GM12878 (cell line): ENCODE results near the gene DAO. TPM values are rescaled to one million over a fixed set of nuclear protein-coding genes. Genes with fewer than 3 reads are reported as not detected.

ENCODE experiments used
- ATAC-seq: fragments of 200-7000 bp; cut with Tn5 transposase; 3 replicates; pipeline ENCODE4 v1.9.1; 2020; ENCODE audit warnings: mild to moderate bottlenecking, moderate library complexity
- BruUV-seq: library from RNA; stranded (reverse); fragments of 400-500 nt; replicated peaks from 2 replicates; lab custom pipeline; 2021; lab: Mats Ljungman, UMichigan
- CTCF ChIA-PET: fragments of 300-600 bp; sonication (Branson Sonifier 250); formaldehyde crosslinking; extraction: SDS; loops from one replicate; lab custom pipeline; 2021; ENCODE audit warnings: inconsistent platforms; lab: Yijun Ruan, JAX
- POLR2A ChIA-PET: fragments of 350-600 bp; formaldehyde crosslinking; extraction: SDS; loops from one replicate; lab custom pipeline; 2021; ENCODE audit warnings: inconsistent platforms; lab: Charles Lee
- RAD21 ChIA-PET: fragments of 300-600 bp; sonication (Branson Sonifier 250); formaldehyde crosslinking; loops from one replicate; lab custom pipeline; 2023; ENCODE audit warnings: antibody characterized with exemption; ENCODE audit not compliant: unreplicated experiment; lab: Charles Lee
- SMC1A ChIA-PET: fragments of 300-600 bp; sonication (Branson Sonifier 250); formaldehyde crosslinking; loops from one replicate; lab custom pipeline; 2023; ENCODE audit not compliant: unreplicated experiment, uncharacterized antibody; lab: Charles Lee
- DNase-seq: peaks from one replicate; pipeline ENCODE4 v3.0.0-alpha.2; 2011; ENCODE audit warnings: low read depth, low spot score
- FAIRE-seq: peaks from 3 replicates; lab custom pipeline; 2011; peaks lifted over from hg19 to GRCh38; lab: Jason Lieb, UNC
- H2AFZ ChIP-seq: 2 replicates; pipeline ENCODE4 v1.6.0; 2011; ENCODE audit warnings: low read depth, low read length, control low read depth; ENCODE audit not compliant: control insufficient read depth
- H3K27ac ChIP-seq: 2 replicates; pipeline ENCODE4 v1.5.1; 2011; ENCODE audit warnings: control low read depth; ENCODE audit not compliant: control insufficient read depth, insufficient read depth
- H3K27me3 ChIP-seq, 2 experiments: replicated peaks in 1 of 2; 2 replicates each; pipeline versions ENCODE4 v1.6.0 to v1.6.1; 2011; ENCODE audit warnings: low read length in 1 of 2; ENCODE audit not compliant: control insufficient read depth in 2 of 2, insufficient read depth in 2 of 2
- H3K36me3 ChIP-seq, 2 experiments: 2 replicates each; pipeline ENCODE4 v1.5.1; 2011; ENCODE audit warnings: low read length in 1 of 2; ENCODE audit not compliant: control insufficient read depth in 2 of 2, insufficient read depth in 2 of 2
- H3K4me1 ChIP-seq: 2 replicates; pipeline ENCODE4 v1.6.1; 2011; ENCODE audit warnings: mild to moderate bottlenecking, low read length, moderate library complexity, mixed read lengths; ENCODE audit not compliant: control insufficient read depth, insufficient read depth
- H3K4me2 ChIP-seq: 2 replicates; pipeline ENCODE4 v1.6.0; 2011; ENCODE audit warnings: control low read depth; ENCODE audit not compliant: control insufficient read depth, insufficient read depth
- H3K4me3 ChIP-seq: fragments of 200-600 bp; sonication (generic); 2 replicates; pipeline ENCODE4 v1.5.1; 2016
- H3K79me2 ChIP-seq: 2 replicates; pipeline ENCODE4 v1.6.0; 2011; ENCODE audit warnings: low read length; ENCODE audit not compliant: control insufficient read depth, insufficient read depth
- H3K9ac ChIP-seq: 2 replicates; pipeline ENCODE4 v1.8.0; 2011; ENCODE audit warnings: low read length, control low read depth, mixed read lengths; ENCODE audit not compliant: control insufficient read depth, insufficient read depth
- H3K9me3 ChIP-seq: replicated peaks from 3 replicates; pipeline ENCODE4 v1.5.1; 2011; ENCODE audit warnings: mild to moderate bottlenecking, low read length; ENCODE audit not compliant: control insufficient read depth, insufficient read depth
- H4K20me1 ChIP-seq: 2 replicates; pipeline ENCODE4 v1.6.0; 2011; ENCODE audit not compliant: control insufficient read depth, insufficient read depth
- BCLAF1 ChIP-seq: fragments of 450-650 bp; IDR thresholded peaks from 2 replicates; pipeline ENCODE4 v1.6.1; 2017; ENCODE audit warnings: antibody characterized with exemption, mild to moderate bottlenecking, moderate library complexity
- GATAD2B ChIP-seq: fragments of 450-650 bp; conservative IDR thresholded peaks from 2 replicates; pipeline ENCODE4 v1.6.1; 2017; ENCODE audit warnings: low read depth, mild to moderate bottlenecking, moderate library complexity
- HDAC6 ChIP-seq: fragments of 200-600 bp; sonication (generic); IDR thresholded peaks from one replicate; pipeline ENCODE4 v1.8.0; 2017; ENCODE audit warnings: antibody characterized with exemption; ENCODE audit not compliant: unreplicated experiment
- NFYA ChIP-seq: IDR thresholded peaks from 2 replicates; pipeline ENCODE4 v1.6.1; 2011; ENCODE audit warnings: low read depth, mild to moderate bottlenecking, low read length, improper control_type of control experiment, borderline replicate concordance
- SKIL ChIP-seq: fragments of 450-650 bp; IDR thresholded peaks from 2 replicates; pipeline ENCODE4 v1.6.1; 2017; ENCODE audit warnings: mild to moderate bottlenecking, low read depth, inconsistent platforms; ENCODE audit not compliant: poor library complexity, severe bottlenecking
- SREBF1 ChIP-seq: IDR thresholded peaks from 2 replicates; pipeline ENCODE4 v1.6.1; 2012; ENCODE audit warnings: mild to moderate bottlenecking, low read length
- SRF ChIP-seq, 2 experiments: IDR thresholded peaks; 2 replicates each; pipeline ENCODE4 v1.6.1; 2011; ENCODE audit warnings: low read depth in 2 of 2, low read length in 2 of 2, mild to moderate bottlenecking in 1 of 2, moderate library complexity in 1 of 2
- YBX1 ChIP-seq: fragments of 450-650 bp; IDR thresholded peaks from 2 replicates; pipeline ENCODE4 v1.6.1; 2016; ENCODE audit warnings: antibody characterized with exemption
- YY1 ChIP-seq: IDR thresholded peaks from 2 replicates; pipeline ENCODE4 v1.6.1; 2011; ENCODE audit warnings: low read depth, mild to moderate bottlenecking, low read length
- ZNF274 ChIP-seq: IDR thresholded peaks from one replicate; pipeline ENCODE4 v1.8.0; 2011; ENCODE audit not compliant: insufficient read length, insufficient read depth
- ZNF687 ChIP-seq: fragments of 450-650 bp; IDR thresholded peaks from 2 replicates; pipeline ENCODE4 v1.6.1; 2017; ENCODE audit warnings: mild to moderate bottlenecking, moderate library complexity
- WGBS: methylation state at CpG from one replicate; pipeline ENCODE4 v1.1.6; 2016; ENCODE audit warnings: low lambda C conversion rate; ENCODE audit not compliant: insufficient replicate concordance, insufficient coverage; ENCODE audit errors: missing lambda C conversion rate; 5-methylcytosine and 5-hydroxymethylcytosine counted together
- in situ Hi-C: fragments of 300-500 bp; cut with MboI; formaldehyde crosslinking; loops from 9 replicates; pipeline ENCODE4 v1.14.3; 2018; ENCODE audit warnings: mixed read lengths
- intact Hi-C: fragments of 100-400 bp; cut with micrococcal nuclease; formaldehyde crosslinking; loops from one replicate; pipeline ENCODE4 v1.14.2; 2022; ENCODE audit not compliant: unreplicated experiment
- polyA plus RNA-seq, 11 experiments: library from polyadenylated mRNA; depleted of rRNA in 4 of 11; unstranded in 6 of 11; stranded (reverse) in 5 of 11; fragments of >200 nt; fragmentation: Nextera tagmentation in 4 of 11; fragmentation: Illumina TruSeq in 1 of 11; extraction: Ambion mirVana in 4 of 11; extraction: Trizol in 1 of 11; gene quantifications; 1 replicate in 1 of 11; 2 replicates in 10 of 11; pipeline versions ENCODE4 v1.2.1 to v1.2.3, GENCODE V29; 2011 to 2016; ENCODE audit warnings: inconsistent platforms in 2 of 11, missing spikeins in 2 of 11, low read depth in 1 of 11
- total RNA-seq, 4 experiments: library from RNA; depleted of rRNA in 3 of 4; stranded (reverse); fragments of >200 nt in 3 of 4; fragmentation: Illumina TruSeq in 1 of 4; extraction: Trizol in 1 of 4; gene quantifications; 2 replicates each; pipeline versions ENCODE4 v1.2.1 to v1.2.3, GENCODE V29; 2013 to 2021

DAO gene
- total and polyA plus RNA-seq, 10 of the 15 experiments (the other 5 are each of a cell fraction or from before 2014, with no cell fraction given) = 0.15 TPM; not detected in 9

GRCh38 chr12:108837680-108838079 is 42.2 kb upstream of the DAO start:
- peak overlapping the region; percentile 49; the same call in 1 of the 2 replicates for H3K9ac ChIP-seq
- SMC1A ChIA-PET = interaction anchor here (0.8 to 4.2 kb wide), 8 partner anchors 10 to 255 kb away, joined by 3 to 44 read pairs (median 7); partner anchors contain the start of gene ALKBH2
- H3K27ac ChIP-seq = peak overlapping the region; percentile 90
- RAD21 ChIA-PET = interaction anchor here (1.4 to 2.6 kb wide), 8 partner anchors 12 to 220 kb away, joined by 3 to 34 read pairs (median 8); partner anchors contain the start of genes SELPLG and SSH1
- peak overlapping the region; percentile 82; the same call in 1 of the 2 replicates for H3K4me2 ChIP-seq
- POLR2A ChIA-PET = interaction anchor here (0.7 to 4.7 kb wide), 6 partner anchors 11 to 192 kb away, joined by 3 to 40 read pairs (median 4); no protein-coding TSS in a partner anchor
- FAIRE-seq = no peak
- DNase-seq = no peak
- H3K27me3 ChIP-seq = no peaks in the 10 kb centered on the region
- H3K9me3 ChIP-seq = no peaks in the 10 kb centered on the region
- CTCF ChIA-PET = interaction anchor here (0.6 to 3.7 kb wide), 4 partner anchors 12 to 174 kb away, joined by 4 to 26 read pairs (median 12); no protein-coding TSS in a partner anchor
- H3K4me3 ChIP-seq = no peak overlapping the region
- no peak overlapping the region for H2AFZ ChIP-seq
- ATAC-seq = no peak
- 97% methylated on average over 7 of the region's 7 CpGs for WGBS
- H4K20me1 ChIP-seq = no peaks in the 10 kb centered on the region
- BruUV-seq = no TSS peak
- intact Hi-C loops (loop anchor here (2.0 kb wide), 1 partner anchor 17 kb away; no protein-coding TSS in a partner anchor), in situ Hi-C loops (no loop called here)
- H3K36me3 ChIP-seq = peaks cover 10 to 15% of the 10 kb centered on the region in 2 experiments
- peaks cover 23% of the 10 kb centered on the region for H3K4me1 ChIP-seq
- H3K79me2 ChIP-seq = peaks cover 32% of the 10 kb centered on the region
- no peak for TF ChIP-seq SREBF1
- TF ChIP-seq SRF (IDR thresholded peaks at IDR 0.05; ENCODE audit: low read depth in 2 of 2, low read length in 2 of 2) = no peak
- no peak for TF ChIP-seq YY1
- TF ChIP-seq BCLAF1 = no peak
- TF ChIP-seq ZNF687 = no peak
- TF ChIP-seq ZNF274 = no peak
- TF ChIP-seq NFYA = no peak
- no peak for TF ChIP-seq YBX1
- TF ChIP-seq HDAC6 = no peak
- TF ChIP-seq SKIL = no peak
- no peak for TF ChIP-seq GATAD2B
